ENCODE results near the gene TENM4. TPM values are rescaled to one million over a fixed set of nuclear protein-coding genes. Genes with fewer than 3 reads are reported as not detected.
A peak's percentile ranks its signal among the peaks of the same experiment; 100 is the strongest.

TENM4 gene
- total RNA-seq, 1 donor from 2014 or later = 306 TPM

GRCh38 chr11:79449040-79449439 lies 8.2 kb upstream of the TENM4 start:
- DNase-seq (ENCODE audit: low read depth) = no peak

- DNase-seq (ENCODE audit: low read depth) = no peak
Measured at GRCh38 chr11:79447038-79447786, 6.4 kb upstream of the TENM4 start.

GRCh38 chr11:79444923-79445322 lies 4.1 kb upstream of the TENM4 start:
- no peak for DNase-seq (ENCODE audit: low read depth)

GRCh38 chr11:79441461-79441875 lies 638 bp upstream of the TENM4 start:
- DNase-seq (ENCODE audit: low read depth) = no peak

GRCh38 chr11:79439886-79440570 lies 802 bp downstream of the TENM4 start:
- DNase-seq (ENCODE audit: low read depth) = no peak

- DNase-seq (ENCODE audit: low read depth) = no peak
Measured at GRCh38 chr11:79439410-79439885, 1.4 kb downstream of the TENM4 start.

GRCh38 chr11:79438631-79439409 lies 2.0 kb downstream of the TENM4 start:
- no peak for DNase-seq (ENCODE audit: low read depth)

GRCh38 chr11:79437981-79438630 lies 2.7 kb downstream of the TENM4 start:
- DNase-seq (ENCODE audit: low read depth) = peak; percentile 73

- no peak for DNase-seq (ENCODE audit: low read depth)
Measured at GRCh38 chr11:79437278-79437980, 3.4 kb downstream of the TENM4 start.

- no peak for DNase-seq (ENCODE audit: low read depth)
Measured at GRCh38 chr11:79436919-79437277, 3.9 kb downstream of the TENM4 start.

- no peak for DNase-seq (ENCODE audit: low read depth)
Measured at GRCh38 chr11:79434283-79434682, 6.5 kb downstream of the TENM4 start.

- DNase-seq (ENCODE audit: low read depth) = no peak
Measured at GRCh38 chr11:79432138-79432537, 8.7 kb downstream of the TENM4 start.

GRCh38 chr11:79431535-79431934 lies 9.3 kb downstream of the TENM4 start:
- DNase-seq (ENCODE audit: low read depth) = peak; percentile 94

GRCh38 chr11:79430280-79430679 lies 10.6 kb downstream of the TENM4 start:
- no peak for DNase-seq (ENCODE audit: low read depth)

- peak; percentile 86 for DNase-seq (ENCODE audit: low read depth)
Measured at GRCh38 chr11:79428406-79428805, 12.4 kb downstream of the TENM4 start.

- no peak for DNase-seq (ENCODE audit: low read depth)
Measured at GRCh38 chr11:79427611-79428327, 13.1 kb downstream of the TENM4 start.

- DNase-seq (ENCODE audit: low read depth) = no peak
Measured at GRCh38 chr11:79427126-79427525, 13.7 kb downstream of the TENM4 start.

GRCh38 chr11:79425463-79425862 lies 15.4 kb downstream of the TENM4 start:
- DNase-seq (ENCODE audit: low read depth) = no peak

GRCh38 chr11:79423736-79424135 lies 17.1 kb downstream of the TENM4 start:
- no peak for DNase-seq (ENCODE audit: low read depth)

GRCh38 chr11:79422866-79423265 lies 18.0 kb downstream of the TENM4 start:
- no peak for DNase-seq (ENCODE audit: low read depth)

GRCh38 chr11:79421820-79422219 lies 19.0 kb downstream of the TENM4 start:
- DNase-seq (ENCODE audit: low read depth) = no peak
